ENCODE results near the gene SAA4. TPM values are rescaled to one million over a fixed set of nuclear protein-coding genes. Genes with fewer than 3 reads are reported as not detected.

The SAA4 gene
- total and polyA plus RNA-seq, 10 of the 15 experiments (the other 5 are each of a cell fraction or from before 2014, with no cell fraction given) = not detected

GRCh38 chr11:18221274-18221876 is 15.2 kb downstream of the SAA4 start (continued):
- TF ChIP-seq CUX1 (IDR thresholded peaks at IDR 0.05; ENCODE audit: insufficient replicate concordance, low read depth, low read length) (no peak), KAT2A (conservative IDR thresholded peaks at IDR 0.05; ENCODE audit: control insufficient read depth, low read depth, low read length) (no peak), SPI1 (IDR thresholded peaks at IDR 0.05; ENCODE audit: borderline replicate concordance, insufficient read depth, low read depth, low read length) (no peak), EP300 (IDR thresholded peaks at IDR 0.05; ENCODE audit: borderline replicate concordance in 1 of 2, control insufficient read depth in 1 of 2, low read depth in 2 of 2, low read length in 2 of 2) (no peak), MTA3 (IDR thresholded peaks at IDR 0.05; ENCODE audit: borderline replicate concordance, low read length) (no peak), PAX8 (IDR thresholded peaks at IDR 0.05) (no peak), ELK1 (IDR thresholded peaks at IDR 0.05; ENCODE audit: low read depth, low read length) (no peak), HDAC6 (IDR thresholded peaks at IDR 0.05; ENCODE audit: unreplicated experiment) (no peak), TCF12 (IDR thresholded peaks at IDR 0.05; ENCODE audit: low read depth, low read length) (no peak), FOXM1 (IDR thresholded peaks at IDR 0.05; ENCODE audit: low read depth, low read length) (no peak)

Measured in GM12878 (cell line).